KOPT-K1 (cell line): ENCODE results near the gene LYZL6.
"Not testable (repeated sequence)": the region's sequence is repeated elsewhere in the genome, so short reads cannot be mapped to it uniquely, and the experiment has no call there.

ENCODE experiments used
- H3K27ac ChIP-seq: fragments of 200-600 bp; sonication (generic); 2 replicates; pipeline ENCODE4 v1.5.1; 2016; ENCODE audit warnings: antibody characterized with exemption, mild to moderate bottlenecking, low read depth, low read length; ENCODE audit not compliant: poor library complexity, severe bottlenecking
- H3K36me3 ChIP-seq: fragments of 200-600 bp; sonication (generic); 2 replicates; pipeline ENCODE4 v1.5.1; 2017; ENCODE audit warnings: antibody characterized with exemption, mild to moderate bottlenecking, low read length, moderate library complexity; ENCODE audit not compliant: insufficient read depth
- H3K9me3 ChIP-seq: fragments of 200-600 bp; sonication (generic); 2 replicates; pipeline ENCODE4 v1.5.1; 2017; ENCODE audit warnings: antibody characterized with exemption, low read length, mild to moderate bottlenecking; ENCODE audit not compliant: insufficient read depth, poor library complexity, severe bottlenecking

Gene LYZL6

DNA sequence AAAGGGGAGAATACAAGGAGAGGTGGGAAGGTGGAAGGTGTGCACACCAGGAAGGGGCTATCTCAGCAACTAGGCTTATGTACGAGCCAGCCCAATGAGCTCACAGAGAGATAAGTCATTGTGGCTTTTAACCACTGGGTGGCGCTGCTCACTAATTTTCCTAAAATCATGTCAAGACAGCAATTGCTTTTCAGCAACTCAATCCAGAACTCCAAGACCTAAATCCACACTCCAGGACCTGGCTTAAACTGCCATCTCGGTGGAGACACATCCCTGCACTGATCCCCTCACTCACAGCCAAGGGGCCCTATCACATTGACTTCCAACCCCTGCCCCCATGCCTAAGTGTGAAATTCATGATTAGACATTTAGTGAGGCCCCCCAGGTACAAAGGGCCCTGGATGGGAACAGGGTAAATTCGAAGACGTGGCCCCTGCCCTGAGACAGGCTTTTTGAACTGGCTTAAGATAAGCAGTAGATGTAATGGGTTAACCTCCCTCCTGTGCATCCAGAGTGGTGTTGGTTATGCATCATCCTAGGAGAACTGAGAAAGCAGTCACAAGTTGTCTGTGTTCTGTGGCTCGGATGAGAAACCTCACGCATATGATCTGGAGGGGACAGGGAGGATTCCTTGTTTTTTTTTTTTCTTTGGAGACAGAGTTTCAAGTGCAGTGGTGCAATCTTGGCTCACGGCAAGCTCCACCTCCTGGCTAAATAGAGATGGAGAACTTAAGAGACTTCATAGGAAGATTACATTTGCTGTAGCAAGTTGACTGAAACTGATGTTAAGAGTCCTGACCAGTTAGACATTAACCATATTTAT is 26.3 kb upstream of the LYZL6 start:
- Histone ChIP-seq H3K36me3 (no peaks in the 10 kb centered on the region), H3K27ac (no peak overlapping the region), H3K9me3 (no peaks in the 10 kb centered on the region)

DNA sequence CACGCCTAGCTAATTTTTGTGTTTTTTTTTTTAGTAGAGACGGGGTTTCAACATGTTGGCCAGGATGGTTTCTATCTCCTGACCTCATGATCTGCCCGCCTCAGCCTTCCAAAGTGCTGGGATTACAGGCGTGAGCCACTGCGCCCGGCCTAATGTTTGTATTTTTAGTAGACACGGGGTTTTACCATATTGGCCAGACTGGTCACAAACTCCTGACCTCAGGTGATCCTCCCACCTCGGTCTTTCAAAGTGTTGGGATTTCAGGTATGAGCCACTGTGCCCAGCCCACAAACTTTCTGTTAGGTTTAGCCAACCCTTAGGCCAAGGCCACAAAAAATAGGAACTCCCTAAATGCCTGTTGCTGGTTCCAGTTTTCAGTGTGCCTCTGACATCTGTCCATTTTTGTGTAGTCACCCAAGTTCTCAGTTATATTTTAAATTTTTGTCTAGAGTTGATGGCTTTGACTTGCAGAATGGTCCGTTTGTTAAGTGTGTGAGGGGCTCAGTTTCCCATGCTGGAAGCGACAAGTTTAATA is 25.1 kb upstream of the LYZL6 start:
- no peak overlapping the region for H3K27ac ChIP-seq
- no peaks in the 10 kb centered on the region for H3K9me3 ChIP-seq
- no peaks in the 10 kb centered on the region for H3K36me3 ChIP-seq

- H3K9me3 ChIP-seq = no peaks in the 10 kb centered on the region
- H3K36me3 ChIP-seq = no peaks in the 10 kb centered on the region
- no peak overlapping the region for H3K27ac ChIP-seq
These were observed 21.8 kb upstream of the LYZL6 start for GRCh38 chr17:35965272-35965671.

DNA sequence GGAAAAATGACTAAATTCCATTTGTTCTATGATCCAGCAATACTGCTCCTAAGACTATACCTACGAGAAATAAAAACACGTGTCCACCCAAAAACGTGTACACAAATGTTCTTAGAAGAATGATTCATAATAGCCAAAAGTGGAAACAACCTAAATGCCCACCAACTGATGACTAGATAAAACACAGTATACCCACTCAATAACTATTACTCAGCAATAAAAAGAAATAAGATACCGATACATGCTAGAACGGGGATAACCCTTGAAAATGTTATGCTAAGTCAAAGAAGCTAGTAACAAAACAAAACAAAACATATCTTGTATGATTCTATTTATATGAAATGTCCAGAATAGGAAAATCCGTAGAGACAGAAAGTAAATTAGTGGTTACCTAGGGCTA is 20.1 kb upstream of the LYZL6 start:
- H3K9me3 ChIP-seq = no peaks in the 10 kb centered on the region
- H3K27ac ChIP-seq = no peak overlapping the region
- H3K36me3 ChIP-seq = no peaks in the 10 kb centered on the region

- Histone ChIP-seq H3K27ac (no peak overlapping the region), H3K9me3 (no peaks in the 10 kb centered on the region), H3K36me3 (no peaks in the 10 kb centered on the region)
These were observed 10.2 kb upstream of the LYZL6 start for GRCh38 chr17:35953720-35954119.

DNA sequence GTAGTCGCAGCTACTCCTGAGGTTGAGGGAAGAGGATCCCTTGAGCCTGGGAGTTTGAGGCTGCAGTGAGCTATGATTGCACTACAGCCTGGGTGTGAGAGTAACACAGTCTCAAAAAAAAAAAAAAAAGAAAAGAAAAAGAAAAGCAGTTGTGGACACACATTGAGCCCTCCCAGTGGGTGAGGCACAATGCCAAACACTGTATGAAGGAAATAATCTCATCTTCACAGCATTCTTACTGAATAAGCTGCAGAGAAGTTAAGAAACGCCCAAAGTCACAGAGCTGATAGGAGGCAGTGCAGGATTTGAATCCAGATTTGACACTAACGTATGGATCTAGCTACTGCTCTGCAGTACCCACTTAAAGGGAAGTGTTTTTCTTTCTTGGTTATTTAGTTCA is 5.9 kb upstream of the LYZL6 start:
- Histone ChIP-seq H3K27ac (no peak overlapping the region), H3K9me3 (peaks cover 4% of the 10 kb centered on the region), H3K36me3 (no peaks in the 10 kb centered on the region)

DNA sequence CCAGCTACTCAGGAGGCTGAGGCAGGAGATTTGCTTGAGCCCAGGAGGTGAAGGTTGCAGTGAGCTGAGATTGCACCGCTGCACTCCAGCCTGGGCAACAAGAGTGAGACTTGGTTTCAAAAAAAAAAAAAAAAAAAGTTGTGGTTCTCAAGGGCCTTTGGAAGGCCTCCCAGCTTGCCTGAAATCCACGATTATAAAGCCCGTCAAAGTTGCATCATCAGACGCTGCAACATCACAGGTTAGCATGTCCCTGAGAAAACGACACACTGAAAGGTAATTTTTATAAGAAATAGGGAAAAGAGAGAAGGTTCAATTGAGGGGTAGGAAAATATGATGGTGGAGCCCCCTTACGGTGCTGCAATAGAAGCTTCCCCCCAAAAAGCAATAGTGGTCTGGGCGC is 4.6 kb upstream of the LYZL6 start:
- Histone ChIP-seq H3K9me3 (peaks cover 8% of the 10 kb centered on the region), H3K36me3 (no peaks in the 10 kb centered on the region), H3K27ac (no peak overlapping the region)

DNA sequence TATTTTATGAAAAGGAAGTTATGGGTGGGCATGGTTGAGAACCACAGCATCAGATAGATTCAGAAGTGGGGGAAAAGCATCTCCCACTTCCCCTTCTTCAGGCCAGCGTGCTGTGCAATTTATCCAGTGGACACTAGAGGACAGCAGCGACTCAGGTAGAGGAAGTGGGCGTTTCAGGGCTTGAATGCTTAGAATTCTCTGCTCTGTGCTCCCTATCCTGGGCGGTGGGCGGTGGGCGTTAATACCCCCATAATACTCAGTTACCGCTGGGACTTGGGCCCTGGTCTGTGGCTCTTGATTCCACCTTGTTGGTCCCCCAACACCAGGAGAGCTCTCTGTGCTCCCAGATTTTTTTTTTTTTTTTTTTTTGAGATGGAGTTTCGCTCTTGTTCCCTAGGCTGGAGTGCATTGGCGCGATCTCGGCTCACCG is 3.7 kb upstream of the LYZL6 start:
- Histone ChIP-seq H3K9me3 (peaks cover 8% of the 10 kb centered on the region), H3K36me3 (no peaks in the 10 kb centered on the region), H3K27ac (no peak overlapping the region)

DNA sequence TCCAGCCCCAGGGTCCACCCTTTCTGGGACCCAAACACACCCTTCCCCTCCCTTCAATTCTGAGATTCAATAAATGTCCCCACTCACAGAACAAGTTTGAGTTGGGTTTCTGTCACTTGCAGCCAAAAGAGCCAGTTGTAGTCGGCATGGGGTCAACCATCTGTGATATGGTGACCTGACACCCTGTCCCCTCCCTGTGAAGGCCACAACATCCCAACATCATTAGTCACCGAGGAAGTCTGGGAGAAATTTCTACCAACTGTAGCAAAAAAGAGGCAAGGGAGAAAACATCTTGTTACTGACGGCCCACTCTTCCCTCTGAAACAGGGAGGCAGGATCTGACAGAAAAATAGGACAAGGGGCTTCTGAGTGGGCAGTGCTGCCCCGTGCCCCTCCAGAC is 638 bp upstream of the LYZL6 start:
- no peaks in the 10 kb centered on the region for H3K36me3 ChIP-seq
- H3K27ac ChIP-seq = no peak overlapping the region
- peaks cover 8% of the 10 kb centered on the region for H3K9me3 ChIP-seq

DNA sequence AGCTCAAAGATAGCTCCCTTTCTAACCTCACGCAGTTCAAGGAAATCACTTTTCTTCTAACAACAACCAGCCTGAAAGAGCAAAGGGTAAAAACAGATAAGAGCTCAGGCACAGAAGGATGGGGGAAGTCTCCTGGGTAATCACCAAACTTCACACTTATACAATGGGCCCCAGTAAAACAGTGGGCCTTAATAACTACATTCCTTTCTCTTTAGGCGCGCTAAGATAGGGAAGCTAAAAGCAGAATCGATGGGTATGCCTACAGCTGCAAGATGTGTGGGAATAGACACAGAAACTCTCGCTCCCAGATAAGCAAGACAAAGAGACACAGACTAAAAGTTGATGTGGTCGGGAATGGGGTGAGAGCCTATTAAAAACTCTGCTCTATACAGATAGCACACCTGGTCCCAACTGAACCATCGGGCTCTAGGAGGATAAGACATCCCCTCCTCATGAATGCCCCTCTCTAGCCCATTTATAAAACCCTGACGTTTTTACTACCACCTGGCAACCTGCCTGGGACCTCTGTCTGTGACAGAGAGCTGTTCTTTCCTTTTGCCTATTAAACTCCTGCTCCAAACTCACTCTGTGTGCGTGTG is 826 bp downstream of the LYZL6 start:
- H3K9me3 ChIP-seq = peaks cover 8% of the 10 kb centered on the region
- H3K27ac ChIP-seq = no peak overlapping the region
- H3K36me3 ChIP-seq = no peaks in the 10 kb centered on the region

- not testable (repeated sequence) for H3K27ac ChIP-seq, H3K9me3 ChIP-seq, H3K36me3 ChIP-seq
These were observed 5.0 kb downstream of the LYZL6 start for GRCh38 chr17:35938492-35938891.

- Histone ChIP-seq H3K9me3 (no peaks in the 10 kb centered on the region), H3K27ac (no peak overlapping the region), H3K36me3 (no peaks in the 10 kb centered on the region)
These were observed 7.5 kb downstream of the LYZL6 start for GRCh38 chr17:35936063-35936462.

DNA sequence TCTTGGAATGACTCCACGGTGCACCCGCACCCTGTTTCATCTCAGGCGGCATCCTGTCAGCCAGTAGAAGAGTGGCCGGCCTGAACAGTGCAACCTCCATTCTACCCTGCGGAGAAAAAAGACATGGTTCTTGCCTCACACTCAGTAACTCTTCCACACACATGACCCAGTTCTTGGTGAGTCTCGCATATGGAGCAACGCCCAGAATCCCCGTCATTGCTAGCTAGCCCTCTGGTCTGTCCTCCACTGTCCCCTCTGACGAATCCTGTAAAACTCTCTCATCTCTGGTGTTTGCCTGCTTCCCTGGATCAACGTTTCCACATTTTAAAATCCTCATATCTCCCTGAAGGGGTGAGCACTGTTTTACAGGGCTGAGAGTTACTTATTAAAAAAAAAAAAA is 8.8 kb downstream of the LYZL6 start:
- no peak overlapping the region for H3K27ac ChIP-seq
- H3K9me3 ChIP-seq = no peaks in the 10 kb centered on the region
- no peaks in the 10 kb centered on the region for H3K36me3 ChIP-seq

- no peaks in the 10 kb centered on the region for H3K36me3 ChIP-seq
- H3K9me3 ChIP-seq = no peaks in the 10 kb centered on the region
- no peak overlapping the region for H3K27ac ChIP-seq
These were observed 10.9 kb downstream of the LYZL6 start for GRCh38 chr17:35932586-35932985.

GRCh38 chr17:35931794-35932425 is 11.6 kb downstream of the LYZL6 start:
- no peak overlapping the region for H3K27ac ChIP-seq
- no peaks in the 10 kb centered on the region for H3K36me3 ChIP-seq
- no peaks in the 10 kb centered on the region for H3K9me3 ChIP-seq
